Peyer's patch (tissue), 4 donors: Measurements from ENCODE around the gene HOXB8. TPM values are rescaled to one million over a fixed set of nuclear protein-coding genes. Genes with fewer than 3 reads are reported as not detected.

Source experiments
- DNase-seq, 3 donors: peaks; one replicate each; pipeline ENCODE4 v3.0.0-alpha.2; 2017 to 2019
- H3K27ac ChIP-seq, 4 donors: fragments of 200-600 bp; sonication (generic); one replicate each; pipeline ENCODE4 v1.5.1; 2016 to 2019
- H3K27me3 ChIP-seq, 2 donors: fragments of 200-600 bp; sonication (generic); one replicate each; pipeline ENCODE4 v1.5.1; 2019
- H3K36me3 ChIP-seq, 3 donors: fragments of 200-600 bp; sonication (generic); one replicate each; pipeline ENCODE4 v1.5.1; 2016 to 2019
- H3K4me1 ChIP-seq, 4 donors: fragments of 200-600 bp; sonication (generic); one replicate each; pipeline ENCODE4 v1.5.1; 2016 to 2019
- H3K4me3 ChIP-seq, 4 donors: fragments of 200-600 bp; sonication (generic); 1 replicate in 3 of 4; 2 replicates in 1 of 4; pipeline ENCODE4 v1.5.1; 2016 to 2019; ENCODE audit warnings: mild to moderate bottlenecking in 1 of 4
- H3K9me3 ChIP-seq, 4 donors: fragments of 200-600 bp; sonication (generic); one replicate each; pipeline ENCODE4 v1.5.1; 2016 to 2019; ENCODE audit warnings: mild to moderate bottlenecking in 1 of 4
- POLR2A ChIP-seq, 2 donors: fragments of 450-650 bp; IDR thresholded peaks; one replicate each; pipeline ENCODE4 v1.5.1; 2017; ENCODE audit warnings: antibody characterized with exemption in 2 of 2, mild to moderate bottlenecking in 2 of 2, moderate library complexity in 2 of 2
- total RNA-seq, 4 donors: library from RNA; depleted of rRNA; stranded (reverse); fragments of >200 nt; gene quantifications; one replicate each; pipeline ENCODE4 v1.1.0, GENCODE V29; 2016
- TF ChIP-seq, protein P1 (sequence below), 6 experiments: fragments of 450-650 bp in 4 of 6; fragments of 200-600 bp in 2 of 6; sonication (generic) in 1 of 6; IDR thresholded peaks; one replicate each; pipeline ENCODE4 v1.5.1; 2017 to 2019; ENCODE audit warnings: antibody characterized with exemption in 6 of 6, mild to moderate bottlenecking in 3 of 6, moderate library complexity in 1 of 6

HOXB8 gene
- total RNA-seq, 4 donors from 2014 or later = 1.8 to 21.2 (median 14.9) TPM

DNA sequence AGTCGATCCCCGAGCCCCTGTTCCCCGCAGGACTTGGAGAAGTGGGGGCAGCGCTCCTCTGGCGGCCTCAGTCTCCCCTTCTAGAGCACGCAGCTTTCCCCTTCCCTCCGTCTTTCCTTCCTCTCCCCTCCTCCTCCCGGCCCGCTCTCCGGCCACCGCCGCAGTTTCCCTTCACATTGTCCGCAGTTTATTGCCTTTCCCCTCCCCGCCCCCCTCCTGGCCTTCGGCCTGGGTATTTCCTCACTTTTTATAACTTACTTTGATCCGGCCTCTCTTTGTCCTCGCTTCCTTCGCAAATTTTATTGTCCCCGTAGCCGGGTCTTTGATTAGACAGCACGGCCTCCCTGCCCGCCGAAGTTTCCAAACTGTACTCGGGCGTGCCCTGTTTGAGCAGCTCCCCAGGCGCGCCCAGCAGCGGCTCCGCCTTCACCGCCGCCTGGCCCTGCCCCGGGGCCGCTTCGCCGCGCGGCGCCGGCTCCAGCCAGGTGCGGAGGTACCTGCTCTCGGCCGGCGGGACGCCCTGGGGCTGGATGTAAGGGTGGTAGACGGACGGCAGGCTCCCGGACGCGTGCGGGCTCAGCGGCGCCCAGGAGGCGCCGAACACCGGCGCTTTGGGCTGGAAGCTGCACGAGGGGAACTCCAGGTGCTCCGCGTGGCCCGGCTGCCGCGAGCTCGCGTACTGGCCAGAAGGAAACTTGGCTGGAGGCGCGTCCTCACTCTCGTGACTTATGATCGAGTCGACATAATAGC lies 10.6 kb upstream of the HOXB8 start:
- no peaks in the 10 kb centered on the region for H3K9me3 ChIP-seq
- peaks cover 0 to 33% of the 10 kb centered on the region in 2 donors for H3K27me3 ChIP-seq
- H3K4me3 ChIP-seq = peak overlapping the region; percentile 30 to 55 (median 52)
- peak overlapping the region; percentile 25 to 82 (median 68) for H3K27ac ChIP-seq
- H3K36me3 ChIP-seq = no peaks in the 10 kb centered on the region
- peaks cover 6 to 49% (median 11%) of the 10 kb centered on the region in 4 donors for H3K4me1 ChIP-seq
- DNase-seq = peak in 2 of 3 donors; percentile 84 to 90
- peak; percentile 52 to 75 for TF ChIP-seq POLR2A (IDR thresholded peaks at IDR 0.05)
- TF ChIP-seq, protein P1, sequence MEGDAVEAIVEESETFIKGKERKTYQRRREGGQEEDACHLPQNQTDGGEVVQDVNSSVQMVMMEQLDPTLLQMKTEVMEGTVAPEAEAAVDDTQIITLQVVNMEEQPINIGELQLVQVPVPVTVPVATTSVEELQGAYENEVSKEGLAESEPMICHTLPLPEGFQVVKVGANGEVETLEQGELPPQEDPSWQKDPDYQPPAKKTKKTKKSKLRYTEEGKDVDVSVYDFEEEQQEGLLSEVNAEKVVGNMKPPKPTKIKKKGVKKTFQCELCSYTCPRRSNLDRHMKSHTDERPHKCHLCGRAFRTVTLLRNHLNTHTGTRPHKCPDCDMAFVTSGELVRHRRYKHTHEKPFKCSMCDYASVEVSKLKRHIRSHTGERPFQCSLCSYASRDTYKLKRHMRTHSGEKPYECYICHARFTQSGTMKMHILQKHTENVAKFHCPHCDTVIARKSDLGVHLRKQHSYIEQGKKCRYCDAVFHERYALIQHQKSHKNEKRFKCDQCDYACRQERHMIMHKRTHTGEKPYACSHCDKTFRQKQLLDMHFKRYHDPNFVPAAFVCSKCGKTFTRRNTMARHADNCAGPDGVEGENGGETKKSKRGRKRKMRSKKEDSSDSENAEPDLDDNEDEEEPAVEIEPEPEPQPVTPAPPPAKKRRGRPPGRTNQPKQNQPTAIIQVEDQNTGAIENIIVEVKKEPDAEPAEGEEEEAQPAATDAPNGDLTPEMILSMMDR (IDR thresholded peaks at IDR 0.05) = peak in 1 of 6 experiments; percentile 2

DNA sequence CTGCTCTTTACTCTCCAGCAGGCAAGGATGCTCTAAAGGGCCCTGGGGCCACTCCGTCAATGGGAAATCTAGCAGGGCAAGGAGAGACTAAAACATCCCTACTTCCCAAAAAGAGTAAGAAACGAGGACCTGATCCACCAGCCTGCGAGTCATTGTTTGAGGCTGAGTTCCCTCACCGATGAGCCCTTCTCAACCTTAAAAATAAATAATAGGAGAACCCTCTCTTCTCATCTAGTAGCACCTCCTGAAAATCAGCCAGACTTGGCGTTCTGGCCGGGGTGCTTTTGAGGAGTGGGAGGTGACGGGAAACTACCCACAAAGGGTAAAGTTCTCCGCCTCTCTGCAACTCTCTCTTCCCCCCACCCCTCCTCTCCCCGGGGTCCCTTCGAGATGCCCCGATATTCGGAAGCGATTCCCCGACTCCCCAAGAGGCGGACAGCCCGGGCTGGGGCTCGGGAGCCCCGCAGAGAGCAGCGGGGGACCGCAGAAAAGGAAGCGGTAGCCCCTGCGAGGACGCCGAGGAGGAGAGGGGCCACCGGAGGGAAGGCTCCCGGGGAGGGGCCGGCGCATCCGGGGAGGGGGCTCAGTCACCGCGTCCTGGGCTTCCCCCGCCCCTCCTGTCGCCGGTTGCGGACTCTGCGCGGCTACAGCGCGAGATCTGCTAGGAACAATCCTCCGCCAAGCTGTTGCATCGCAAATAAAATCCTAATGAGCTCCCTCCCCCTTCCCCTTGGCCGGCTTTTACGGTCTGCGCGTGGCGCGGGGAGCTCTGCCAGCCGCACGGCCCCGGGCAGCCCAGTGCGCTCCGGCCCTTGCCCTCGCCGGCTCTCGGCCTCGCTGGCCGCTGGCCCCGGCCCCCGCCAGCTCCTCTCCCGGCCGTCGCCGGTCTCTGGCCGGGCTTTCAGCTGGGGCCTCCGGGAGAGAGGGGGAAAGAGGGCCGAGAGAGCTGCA lies 9.7 kb upstream of the HOXB8 start:
- peak overlapping the region; percentile 25 to 82 (median 68) for H3K27ac ChIP-seq
- TF ChIP-seq, protein P1 (IDR thresholded peaks at IDR 0.05) = no peak
- TF ChIP-seq POLR2A (IDR thresholded peaks at IDR 0.05) = no peak
- peaks cover 0 to 33% of the 10 kb centered on the region in 2 donors for H3K27me3 ChIP-seq
- peak in 1 of 3 donors; percentile 73 for DNase-seq
- peak overlapping the region; percentile 30 to 55 (median 52) for H3K4me3 ChIP-seq
- peaks cover 6 to 58% (median 11%) of the 10 kb centered on the region in 4 donors for H3K4me1 ChIP-seq
- H3K9me3 ChIP-seq = no peaks in the 10 kb centered on the region
- no peaks in the 10 kb centered on the region for H3K36me3 ChIP-seq

DNA sequence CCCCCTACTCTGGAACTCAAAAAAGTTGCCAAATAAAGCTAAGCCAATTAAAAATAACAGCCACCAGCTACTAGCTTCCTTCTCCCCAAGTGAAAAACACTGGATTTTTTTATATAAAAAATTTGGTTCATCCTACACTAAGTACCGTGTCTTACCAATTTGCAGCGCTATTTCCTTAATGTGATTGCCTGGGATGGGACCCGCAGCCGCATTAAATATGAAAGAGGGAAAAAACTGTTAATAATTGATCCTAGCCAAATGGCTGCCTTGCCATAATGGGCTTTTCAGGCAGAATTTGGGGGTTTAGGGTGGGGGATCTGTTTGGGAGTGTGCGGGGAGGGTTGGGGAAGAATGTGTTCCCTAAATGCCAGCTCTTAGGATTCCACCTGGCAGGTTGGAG lies 9.0 kb upstream of the HOXB8 start:
- H3K27me3 ChIP-seq = peaks cover 0 to 27% of the 10 kb centered on the region in 2 donors
- H3K4me1 ChIP-seq = peaks cover 6 to 61% (median 11%) of the 10 kb centered on the region in 4 donors
- peak overlapping the region in 2 of 4 donors; percentile 63 to 73 for H3K27ac ChIP-seq
- no peaks in the 10 kb centered on the region for H3K36me3 ChIP-seq
- DNase-seq = no peak
- H3K4me3 ChIP-seq = peak overlapping the region in 1 of 4 donors; percentile 55
- TF ChIP-seq, protein P1 (IDR thresholded peaks at IDR 0.05) = no peak
- TF ChIP-seq POLR2A (IDR thresholded peaks at IDR 0.05) = no peak
- no peaks in the 10 kb centered on the region for H3K9me3 ChIP-seq

- H3K27me3 ChIP-seq = peaks cover 0 to 24% of the 10 kb centered on the region in 2 donors
- no peaks in the 10 kb centered on the region for H3K36me3 ChIP-seq
- peaks cover 6 to 62% (median 11%) of the 10 kb centered on the region in 4 donors for H3K4me1 ChIP-seq
- peak overlapping the region in 1 of 4 donors; percentile 5 for H3K27ac ChIP-seq
- no peak for TF ChIP-seq POLR2A (IDR thresholded peaks at IDR 0.05)
- TF ChIP-seq, protein P1 (IDR thresholded peaks at IDR 0.05) = no peak
- DNase-seq = no peak
- H3K9me3 ChIP-seq = no peaks in the 10 kb centered on the region
- no peak overlapping the region for H3K4me3 ChIP-seq
These were observed 8.5 kb upstream of the HOXB8 start for GRCh38 chr17:48623583-48623982.

DNA sequence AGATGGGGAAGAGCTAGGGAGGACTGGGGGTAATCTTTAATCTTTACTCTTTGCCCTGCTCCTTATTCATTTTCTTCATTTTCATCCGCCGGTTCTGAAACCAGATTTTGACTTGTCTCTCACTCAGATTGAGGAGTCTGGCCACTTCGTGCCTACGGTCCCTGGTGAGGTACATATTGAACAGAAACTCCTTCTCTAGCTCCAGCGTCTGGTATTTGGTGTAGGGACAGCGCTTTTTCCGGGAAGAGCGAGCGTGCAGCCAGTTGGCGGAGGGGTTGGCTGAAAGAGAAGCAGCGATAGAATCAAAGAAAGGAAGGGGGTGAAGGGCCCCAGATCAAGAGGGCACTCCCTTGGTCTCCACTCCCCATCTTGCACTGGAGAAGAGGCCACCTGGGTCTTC lies 7.8 kb upstream of the HOXB8 start:
- Histone ChIP-seq H3K27me3 (peaks cover 0 to 28% of the 10 kb centered on the region in 2 donors), H3K4me1 (peaks cover 6 to 68% (median 11%) of the 10 kb centered on the region in 4 donors), H3K4me3 (no peak overlapping the region), H3K36me3 (no peaks in the 10 kb centered on the region), H3K9me3 (no peaks in the 10 kb centered on the region), H3K27ac (peak overlapping the region in 1 of 4 donors; percentile 5)
- TF ChIP-seq, protein P1 (IDR thresholded peaks at IDR 0.05) = no peak
- no peak for TF ChIP-seq POLR2A (IDR thresholded peaks at IDR 0.05)
- no peak for DNase-seq
